Osteoblast (primary cell): ENCODE measurements around the gene NR3C1. TPM values are rescaled to one million over a fixed set of nuclear protein-coding genes. Genes with fewer than 3 reads are reported as not detected.

ENCODE experiments used
- DNase-seq: peaks from one replicate; pipeline ENCODE4 v3.0.0; 2011; ENCODE audit warnings: low spot score, mixed read lengths; ENCODE audit not compliant: insufficient read length; ENCODE audit errors: missing footprints
- H2AFZ ChIP-seq: 2 replicates; pipeline ENCODE4 v1.6.0; 2011; ENCODE audit warnings: mild to moderate bottlenecking, low read length
- H3K27ac ChIP-seq: 2 replicates; pipeline ENCODE4 v1.5.1; 2011; ENCODE audit warnings: mild to moderate bottlenecking, low read depth, low read length, moderate library complexity
- H3K27me3 ChIP-seq: 2 replicates; pipeline ENCODE4 v1.6.0; 2012; ENCODE audit warnings: mild to moderate bottlenecking, control low read depth, inconsistent platforms, low read length, moderate library complexity; ENCODE audit not compliant: insufficient read depth
- H3K36me3 ChIP-seq: 2 replicates; pipeline ENCODE4 v1.5.1; 2011; ENCODE audit warnings: mild to moderate bottlenecking, low read length, control low read depth, moderate library complexity; ENCODE audit not compliant: insufficient read depth
- H3K4me1 ChIP-seq: 2 replicates; pipeline ENCODE4 v1.5.1; 2011; ENCODE audit warnings: mild to moderate bottlenecking, low read length, control low read depth, moderate library complexity; ENCODE audit not compliant: insufficient read depth
- H3K4me2 ChIP-seq: 2 replicates; pipeline ENCODE4 v1.6.0; 2011; ENCODE audit warnings: mild to moderate bottlenecking, low read length; ENCODE audit not compliant: insufficient read depth
- H3K4me3 ChIP-seq: fragments of 200-600 bp; sonication (generic); 3 replicates; pipeline ENCODE4 v1.5.1; 2012; ENCODE audit warnings: mild to moderate bottlenecking, low read length, inconsistent platforms; ENCODE audit not compliant: insufficient read depth
- H3K79me2 ChIP-seq: 2 replicates; pipeline ENCODE4 v1.6.0; 2012; ENCODE audit warnings: mild to moderate bottlenecking, low read length, control low read depth, inconsistent platforms; ENCODE audit not compliant: insufficient read depth
- H3K9me3 ChIP-seq: 2 replicates; pipeline ENCODE4 v1.5.1; 2011; ENCODE audit warnings: low read depth, low read length, control low read depth
- H4K20me1 ChIP-seq: 2 replicates; pipeline ENCODE4 v1.6.0; 2012; ENCODE audit warnings: mild to moderate bottlenecking, low read length, control low read depth; ENCODE audit not compliant: insufficient read depth
- total RNA-seq: library from RNA; depleted of rRNA; stranded (reverse); fragments of >200 nt; gene quantifications from 2 replicates; pipeline ENCODE4 v1.2.3, GENCODE V29; 2012
- TF ChIP-seq, protein P1 (sequence below): IDR thresholded peaks from 2 replicates; pipeline ENCODE4 v1.5.1; 2011; ENCODE audit warnings: mild to moderate bottlenecking, low read depth, low read length, moderate library complexity; ENCODE audit errors: extremely low read depth

NR3C1 gene
- total RNA-seq, 1 donor, result 119 TPM

DNA sequence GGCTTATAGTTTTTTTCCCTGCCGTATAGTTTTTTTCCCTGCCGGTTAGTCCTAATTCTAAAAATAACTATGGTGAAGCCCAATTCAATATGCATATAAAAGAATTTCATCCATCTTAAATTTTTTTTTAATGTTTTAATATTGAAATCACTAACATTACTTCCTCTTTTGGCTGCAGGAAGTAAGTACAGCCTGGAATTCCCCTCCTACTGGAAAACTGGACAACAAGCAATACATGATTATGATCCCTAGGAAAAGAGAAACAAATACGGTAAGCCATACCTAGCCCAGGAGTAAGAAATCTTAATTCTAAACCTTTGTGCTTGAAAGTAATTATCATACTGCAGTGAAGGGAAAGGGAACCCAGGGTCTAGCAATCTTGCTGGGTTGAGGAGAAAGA is 119.0 kb downstream of the NR3C1 start:
- TF ChIP-seq, protein P1, sequence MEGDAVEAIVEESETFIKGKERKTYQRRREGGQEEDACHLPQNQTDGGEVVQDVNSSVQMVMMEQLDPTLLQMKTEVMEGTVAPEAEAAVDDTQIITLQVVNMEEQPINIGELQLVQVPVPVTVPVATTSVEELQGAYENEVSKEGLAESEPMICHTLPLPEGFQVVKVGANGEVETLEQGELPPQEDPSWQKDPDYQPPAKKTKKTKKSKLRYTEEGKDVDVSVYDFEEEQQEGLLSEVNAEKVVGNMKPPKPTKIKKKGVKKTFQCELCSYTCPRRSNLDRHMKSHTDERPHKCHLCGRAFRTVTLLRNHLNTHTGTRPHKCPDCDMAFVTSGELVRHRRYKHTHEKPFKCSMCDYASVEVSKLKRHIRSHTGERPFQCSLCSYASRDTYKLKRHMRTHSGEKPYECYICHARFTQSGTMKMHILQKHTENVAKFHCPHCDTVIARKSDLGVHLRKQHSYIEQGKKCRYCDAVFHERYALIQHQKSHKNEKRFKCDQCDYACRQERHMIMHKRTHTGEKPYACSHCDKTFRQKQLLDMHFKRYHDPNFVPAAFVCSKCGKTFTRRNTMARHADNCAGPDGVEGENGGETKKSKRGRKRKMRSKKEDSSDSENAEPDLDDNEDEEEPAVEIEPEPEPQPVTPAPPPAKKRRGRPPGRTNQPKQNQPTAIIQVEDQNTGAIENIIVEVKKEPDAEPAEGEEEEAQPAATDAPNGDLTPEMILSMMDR, result no peak
- Histone ChIP-seq H3K4me2 (no peak overlapping the region), H2AFZ (no peak overlapping the region), H3K27ac (no peak overlapping the region), H3K79me2 (peaks cover 50% of the 10 kb centered on the region), H3K4me1 (no peaks in the 10 kb centered on the region), H3K9me3 (no peaks in the 10 kb centered on the region), H3K36me3 (peaks cover 40% of the 10 kb centered on the region), H3K27me3 (no peaks in the 10 kb centered on the region), H3K4me3 (no peak overlapping the region), H4K20me1 (no peaks in the 10 kb centered on the region)
- DNase-seq, result no peak

DNA sequence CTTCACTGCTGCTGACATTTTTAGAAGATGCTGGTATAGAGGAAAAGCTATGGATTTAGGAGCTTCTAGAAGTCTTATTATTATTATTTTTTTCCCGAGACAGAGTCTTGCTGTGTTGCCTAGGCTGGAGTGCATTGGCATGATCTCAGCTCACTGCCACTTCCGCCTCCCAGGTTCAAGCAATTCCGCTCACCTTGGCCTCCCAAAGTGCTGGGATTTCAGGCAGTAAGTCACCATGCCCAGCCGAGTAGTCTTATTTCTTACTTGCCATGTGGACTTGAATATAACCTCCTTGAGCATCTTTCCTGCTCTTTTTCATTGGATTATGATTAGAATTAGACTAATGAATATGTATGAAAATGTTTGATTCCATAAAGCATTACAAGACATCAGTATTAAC is 119.5 kb downstream of the NR3C1 start:
- TF ChIP-seq, protein P1, result no peak
- H3K36me3 ChIP-seq, result peaks cover 42% of the 10 kb centered on the region
- H3K27me3 ChIP-seq, result no peaks in the 10 kb centered on the region
- no peak for DNase-seq
- H3K9me3 ChIP-seq, result no peaks in the 10 kb centered on the region
- H3K4me3 ChIP-seq, result no peak overlapping the region
- no peaks in the 10 kb centered on the region for H3K4me1 ChIP-seq
- no peak overlapping the region for H2AFZ ChIP-seq
- no peak overlapping the region for H3K4me2 ChIP-seq
- no peak overlapping the region for H3K27ac ChIP-seq
- H3K79me2 ChIP-seq, result peaks cover 49% of the 10 kb centered on the region
- H4K20me1 ChIP-seq, result no peaks in the 10 kb centered on the region

DNA sequence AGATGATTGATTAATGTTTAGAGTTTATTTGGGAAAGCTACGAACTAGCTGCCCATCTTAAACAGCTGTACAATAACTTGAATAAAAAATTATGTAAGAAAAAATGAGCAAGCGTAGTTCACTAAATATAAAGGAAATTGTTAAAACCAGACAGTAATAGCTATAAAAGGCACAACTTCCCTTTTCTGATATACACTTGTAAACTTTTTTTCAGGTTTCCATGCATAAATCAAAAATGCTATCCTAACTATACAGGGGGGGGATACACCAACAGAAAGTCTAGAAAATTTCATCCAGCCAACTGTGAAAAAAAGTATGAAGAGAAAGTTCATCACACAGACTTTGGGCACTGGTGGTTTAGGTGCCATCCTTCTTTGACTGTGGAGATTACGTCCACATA is 122.3 kb downstream of the NR3C1 start:
- H3K36me3 ChIP-seq, result peaks cover 51% of the 10 kb centered on the region
- peaks cover 35% of the 10 kb centered on the region for H3K79me2 ChIP-seq

DNA sequence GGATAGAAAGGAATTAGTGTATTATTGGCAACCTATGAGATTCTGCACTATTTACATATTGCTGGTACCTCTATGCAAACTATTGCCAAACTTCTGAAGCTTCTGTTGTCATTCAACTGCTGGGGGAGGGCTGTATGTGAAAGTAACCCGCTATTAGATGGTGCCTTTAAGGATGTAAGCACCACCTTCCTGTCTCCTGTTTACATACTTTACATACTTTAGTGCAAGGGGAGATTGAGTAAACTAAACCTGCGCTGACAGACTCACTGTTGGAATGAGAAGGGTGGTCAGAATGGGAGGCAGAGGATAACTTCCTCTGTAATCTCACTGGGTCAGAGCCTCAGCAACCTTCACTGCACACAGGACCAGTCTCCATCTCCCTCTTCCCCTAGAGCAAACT is 123.8 kb downstream of the NR3C1 start:
- Histone ChIP-seq H3K4me2 (no peak overlapping the region), H3K27me3 (no peaks in the 10 kb centered on the region), H3K4me1 (no peaks in the 10 kb centered on the region), H3K79me2 (peaks cover 26% of the 10 kb centered on the region), H3K36me3 (peaks cover 51% of the 10 kb centered on the region), H2AFZ (no peak overlapping the region), H3K27ac (no peak overlapping the region), H3K9me3 (no peaks in the 10 kb centered on the region), H3K4me3 (no peak overlapping the region), H4K20me1 (no peaks in the 10 kb centered on the region)
- no peak for DNase-seq
- TF ChIP-seq, protein P1, result no peak

More for the DNA sequence above, 122.3 kb downstream of the NR3C1 start:
- no peak for DNase-seq
- no peaks in the 10 kb centered on the region for H3K4me1 ChIP-seq
- H3K9me3 ChIP-seq, result no peaks in the 10 kb centered on the region
- H3K27me3 ChIP-seq, result no peaks in the 10 kb centered on the region
- no peak overlapping the region for H3K27ac ChIP-seq
- TF ChIP-seq, protein P1, result no peak
- no peak overlapping the region for H3K4me3 ChIP-seq
- no peaks in the 10 kb centered on the region for H4K20me1 ChIP-seq
- no peak overlapping the region for H2AFZ ChIP-seq
- no peak overlapping the region for H3K4me2 ChIP-seq
